WTC11 (cell line): ENCODE data around the gene MECP2.

Source experiments
- ATF1 ChIP-seq: sonication (generic); formaldehyde crosslinking; IDR thresholded peaks from 2 replicates; pipeline ENCODE4 v1.8.1; 2023; ENCODE audit warnings: mild to moderate bottlenecking, moderate library complexity, missing genetic modification reagents
- SMAD4 ChIP-seq: sonication (generic); formaldehyde crosslinking; IDR thresholded peaks from 2 replicates; pipeline ENCODE4 v1.8.0; 2022; ENCODE audit warnings: mild to moderate bottlenecking, missing genetic modification reagents
- ZBTB21 ChIP-seq: sonication (generic); formaldehyde crosslinking; IDR thresholded peaks from 2 replicates; pipeline ENCODE4 v1.8.1; 2023; ENCODE audit warnings: mild to moderate bottlenecking, missing genetic modification reagents, borderline replicate concordance
- TF ChIP-seq, protein P1 (sequence below): sonication (generic); formaldehyde crosslinking; IDR thresholded peaks from 2 replicates; pipeline ENCODE4 v1.8.0; 2022; ENCODE audit warnings: mild to moderate bottlenecking, missing genetic modification reagents
- TF ChIP-seq, protein P2 (sequence below): sonication (generic); formaldehyde crosslinking; IDR thresholded peaks from 2 replicates; pipeline ENCODE4 v1.8.1; 2023; ENCODE audit warnings: mild to moderate bottlenecking, missing genetic modification reagents, borderline replicate concordance
- TF ChIP-seq, protein P3 (sequence below): fragments of 200-600 bp; IDR thresholded peaks from 2 replicates; pipeline ENCODE4 v1.8.0; 2022; ENCODE audit warnings: antibody characterized with exemption
- TF ChIP-seq, protein P4 (sequence below): sonication (generic); formaldehyde crosslinking; IDR thresholded peaks from 2 replicates; pipeline ENCODE4 v1.8.1; 2022; ENCODE audit warnings: mild to moderate bottlenecking, missing genetic modification reagents, moderate library complexity, borderline replicate concordance

DNA sequence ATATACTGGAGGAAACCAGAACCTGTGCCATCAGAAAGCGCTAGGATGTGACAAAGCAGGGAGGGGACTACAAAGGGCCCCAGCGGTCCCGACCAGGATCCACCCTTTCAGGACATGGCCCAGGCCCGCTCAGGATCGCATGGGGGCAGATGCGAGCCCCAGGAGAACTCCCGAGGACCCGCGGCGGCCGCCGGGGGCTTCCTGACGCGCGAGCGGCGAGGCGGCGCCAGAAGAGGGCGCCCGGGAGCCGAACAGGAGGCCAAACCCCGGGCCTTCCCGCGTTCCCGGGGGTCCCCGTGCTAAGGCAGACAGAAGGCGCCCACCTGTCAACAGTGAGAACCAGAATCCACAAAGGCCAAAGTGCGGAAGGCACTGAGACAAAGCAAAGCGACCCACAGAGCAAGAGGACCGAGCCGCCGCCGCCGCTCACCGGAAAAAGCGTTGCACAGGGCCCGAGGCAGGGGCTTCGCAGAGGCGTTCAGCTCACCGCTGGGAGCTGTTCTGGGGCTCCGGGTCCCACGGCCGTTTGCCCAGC lies 39.2 kb upstream of the MECP2 start:
- TF ChIP-seq, protein P1, sequence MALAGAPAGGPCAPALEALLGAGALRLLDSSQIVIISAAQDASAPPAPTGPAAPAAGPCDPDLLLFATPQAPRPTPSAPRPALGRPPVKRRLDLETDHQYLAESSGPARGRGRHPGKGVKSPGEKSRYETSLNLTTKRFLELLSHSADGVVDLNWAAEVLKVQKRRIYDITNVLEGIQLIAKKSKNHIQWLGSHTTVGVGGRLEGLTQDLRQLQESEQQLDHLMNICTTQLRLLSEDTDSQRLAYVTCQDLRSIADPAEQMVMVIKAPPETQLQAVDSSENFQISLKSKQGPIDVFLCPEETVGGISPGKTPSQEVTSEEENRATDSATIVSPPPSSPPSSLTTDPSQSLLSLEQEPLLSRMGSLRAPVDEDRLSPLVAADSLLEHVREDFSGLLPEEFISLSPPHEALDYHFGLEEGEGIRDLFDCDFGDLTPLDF: no peak
- TF ChIP-seq, protein P2, sequence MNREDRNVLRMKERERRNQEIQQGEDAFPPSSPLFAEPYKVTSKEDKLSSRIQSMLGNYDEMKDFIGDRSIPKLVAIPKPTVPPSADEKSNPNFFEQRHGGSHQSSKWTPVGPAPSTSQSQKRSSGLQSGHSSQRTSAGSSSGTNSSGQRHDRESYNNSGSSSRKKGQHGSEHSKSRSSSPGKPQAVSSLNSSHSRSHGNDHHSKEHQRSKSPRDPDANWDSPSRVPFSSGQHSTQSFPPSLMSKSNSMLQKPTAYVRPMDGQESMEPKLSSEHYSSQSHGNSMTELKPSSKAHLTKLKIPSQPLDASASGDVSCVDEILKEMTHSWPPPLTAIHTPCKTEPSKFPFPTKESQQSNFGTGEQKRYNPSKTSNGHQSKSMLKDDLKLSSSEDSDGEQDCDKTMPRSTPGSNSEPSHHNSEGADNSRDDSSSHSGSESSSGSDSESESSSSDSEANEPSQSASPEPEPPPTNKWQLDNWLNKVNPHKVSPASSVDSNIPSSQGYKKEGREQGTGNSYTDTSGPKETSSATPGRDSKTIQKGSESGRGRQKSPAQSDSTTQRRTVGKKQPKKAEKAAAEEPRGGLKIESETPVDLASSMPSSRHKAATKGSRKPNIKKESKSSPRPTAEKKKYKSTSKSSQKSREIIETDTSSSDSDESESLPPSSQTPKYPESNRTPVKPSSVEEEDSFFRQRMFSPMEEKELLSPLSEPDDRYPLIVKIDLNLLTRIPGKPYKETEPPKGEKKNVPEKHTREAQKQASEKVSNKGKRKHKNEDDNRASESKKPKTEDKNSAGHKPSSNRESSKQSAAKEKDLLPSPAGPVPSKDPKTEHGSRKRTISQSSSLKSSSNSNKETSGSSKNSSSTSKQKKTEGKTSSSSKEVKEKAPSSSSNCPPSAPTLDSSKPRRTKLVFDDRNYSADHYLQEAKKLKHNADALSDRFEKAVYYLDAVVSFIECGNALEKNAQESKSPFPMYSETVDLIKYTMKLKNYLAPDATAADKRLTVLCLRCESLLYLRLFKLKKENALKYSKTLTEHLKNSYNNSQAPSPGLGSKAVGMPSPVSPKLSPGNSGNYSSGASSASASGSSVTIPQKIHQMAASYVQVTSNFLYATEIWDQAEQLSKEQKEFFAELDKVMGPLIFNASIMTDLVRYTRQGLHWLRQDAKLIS (CRISPR knock-in tag): no peak
- TF ChIP-seq, protein P3, sequence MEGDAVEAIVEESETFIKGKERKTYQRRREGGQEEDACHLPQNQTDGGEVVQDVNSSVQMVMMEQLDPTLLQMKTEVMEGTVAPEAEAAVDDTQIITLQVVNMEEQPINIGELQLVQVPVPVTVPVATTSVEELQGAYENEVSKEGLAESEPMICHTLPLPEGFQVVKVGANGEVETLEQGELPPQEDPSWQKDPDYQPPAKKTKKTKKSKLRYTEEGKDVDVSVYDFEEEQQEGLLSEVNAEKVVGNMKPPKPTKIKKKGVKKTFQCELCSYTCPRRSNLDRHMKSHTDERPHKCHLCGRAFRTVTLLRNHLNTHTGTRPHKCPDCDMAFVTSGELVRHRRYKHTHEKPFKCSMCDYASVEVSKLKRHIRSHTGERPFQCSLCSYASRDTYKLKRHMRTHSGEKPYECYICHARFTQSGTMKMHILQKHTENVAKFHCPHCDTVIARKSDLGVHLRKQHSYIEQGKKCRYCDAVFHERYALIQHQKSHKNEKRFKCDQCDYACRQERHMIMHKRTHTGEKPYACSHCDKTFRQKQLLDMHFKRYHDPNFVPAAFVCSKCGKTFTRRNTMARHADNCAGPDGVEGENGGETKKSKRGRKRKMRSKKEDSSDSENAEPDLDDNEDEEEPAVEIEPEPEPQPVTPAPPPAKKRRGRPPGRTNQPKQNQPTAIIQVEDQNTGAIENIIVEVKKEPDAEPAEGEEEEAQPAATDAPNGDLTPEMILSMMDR: peak; percentile 42; the same call in 1 of the 2 replicates
- TF ChIP-seq SMAD4 (CRISPR knock-in tag) (no peak), ZBTB21 (no peak), ATF1 (no peak)
- TF ChIP-seq, protein P4, sequence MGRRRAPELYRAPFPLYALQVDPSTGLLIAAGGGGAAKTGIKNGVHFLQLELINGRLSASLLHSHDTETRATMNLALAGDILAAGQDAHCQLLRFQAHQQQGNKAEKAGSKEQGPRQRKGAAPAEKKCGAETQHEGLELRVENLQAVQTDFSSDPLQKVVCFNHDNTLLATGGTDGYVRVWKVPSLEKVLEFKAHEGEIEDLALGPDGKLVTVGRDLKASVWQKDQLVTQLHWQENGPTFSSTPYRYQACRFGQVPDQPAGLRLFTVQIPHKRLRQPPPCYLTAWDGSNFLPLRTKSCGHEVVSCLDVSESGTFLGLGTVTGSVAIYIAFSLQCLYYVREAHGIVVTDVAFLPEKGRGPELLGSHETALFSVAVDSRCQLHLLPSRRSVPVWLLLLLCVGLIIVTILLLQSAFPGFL (CRISPR knock-in tag): no peak
